H1 (cell line): ENCODE measurements around the gene CACNA1C. TPM values are rescaled to one million over a fixed set of nuclear protein-coding genes. Genes with fewer than 3 reads are reported as not detected.

ENCODE experiments used
- CTCF ChIA-PET: fragments of 300-600 bp; sonication (Branson Sonifier 250); formaldehyde crosslinking; loops from one replicate; lab custom pipeline; 2021; ENCODE audit not compliant: partially characterized antibody; lab: Charles Lee
- POLR2A ChIA-PET: fragments of 300-600 bp; sonication (Branson Sonifier 250); formaldehyde crosslinking; loops from one replicate; lab custom pipeline; 2021; ENCODE audit warnings: inconsistent platforms; ENCODE audit not compliant: partially characterized antibody; lab: Charles Lee
- DNase-seq, 2 experiments: peaks; one replicate each; pipeline versions ENCODE4 v3.0.0 to v3.0.0-alpha.2; 2010 to 2022; ENCODE audit warnings: low spot score in 2 of 2, low read depth in 1 of 2, mixed read lengths in 1 of 2
- FAIRE-seq: peaks from 2 replicates; lab custom pipeline; 2011; peaks lifted over from hg19 to GRCh38; lab: Jason Lieb, UNC
- H2AFZ ChIP-seq: 2 replicates; pipeline ENCODE4 v1.8.1; 2012; ENCODE audit warnings: low read length, inconsistent platforms
- H2AK5ac ChIP-seq: 2 replicates; pipeline ENCODE4 v1.6.1; 2013; ENCODE audit warnings: low read depth, low read length
- H2BK120ac ChIP-seq: replicated peaks from 2 replicates; pipeline ENCODE3; 2013; ENCODE audit warnings: low read depth, low read length, inconsistent platforms
- H2BK12ac ChIP-seq: 2 replicates; pipeline ENCODE4 v1.6.1; 2013; ENCODE audit warnings: low read depth, low read length
- H2BK15ac ChIP-seq: 2 replicates; pipeline ENCODE4 v1.6.1; 2013; ENCODE audit warnings: low read length
- H2BK20ac ChIP-seq: 2 replicates; pipeline ENCODE4 v1.6.1; 2013; ENCODE audit warnings: low read length
- H2BK5ac ChIP-seq: 2 replicates; pipeline ENCODE4 v1.6.1; 2013; ENCODE audit warnings: low read depth, low read length
- H3K14ac ChIP-seq: 2 replicates; pipeline ENCODE4 v1.6.1; 2013; ENCODE audit warnings: inconsistent platforms; ENCODE audit not compliant: insufficient read length
- H3K18ac ChIP-seq: 2 replicates; pipeline ENCODE4 v1.6.1; 2013; ENCODE audit warnings: low read length; ENCODE audit errors: extremely low read depth
- H3K23ac ChIP-seq: 2 replicates; pipeline ENCODE4 v1.6.1; 2013; ENCODE audit warnings: inconsistent platforms; ENCODE audit not compliant: insufficient read length
- H3K23me2 ChIP-seq: 2 replicates; pipeline ENCODE4 v1.6.1; 2013; ENCODE audit warnings: low read depth, low read length
- H3K27ac ChIP-seq: 2 replicates; pipeline ENCODE4 v1.6.1; 2011; ENCODE audit warnings: low read depth, low read length, inconsistent platforms
- H3K27me3 ChIP-seq, 4 experiments: replicated peaks in 1 of 4; 1 replicate in 1 of 4; 2 replicates in 3 of 4; pipeline versions ENCODE4 v1.6.1 to v1.8.1; 2011 to 2013; ENCODE audit warnings: low read length in 3 of 4, mild to moderate bottlenecking in 3 of 4, inconsistent platforms in 2 of 4, mixed read lengths in 2 of 4, moderate library complexity in 1 of 4; ENCODE audit not compliant: control insufficient read depth in 3 of 4, insufficient read depth in 3 of 4; ENCODE audit errors: extremely low read depth in 1 of 4
- H3K36me3 ChIP-seq, 4 experiments: 2 replicates each; pipeline versions ENCODE4 v1.6.1 to v1.8.1; 2011 to 2013; ENCODE audit warnings: mild to moderate bottlenecking in 4 of 4, low read length in 3 of 4, moderate library complexity in 2 of 4, control low read depth in 1 of 4, inconsistent platforms in 1 of 4; ENCODE audit not compliant: insufficient read depth in 4 of 4, control insufficient read depth in 2 of 4
- H3K4ac ChIP-seq: replicated peaks from 2 replicates; pipeline ENCODE3; 2013; ENCODE audit warnings: low read length, low read depth, mixed read lengths, inconsistent platforms; ENCODE audit not compliant: insufficient read length
- H3K4me1 ChIP-seq, 4 experiments: replicated peaks in 1 of 4; 1 replicate in 1 of 4; 2 replicates in 3 of 4; pipeline versions ENCODE4 v1.6.1 to v1.8.1; 2011 to 2013; ENCODE audit warnings: low read length in 3 of 4, inconsistent platforms in 2 of 4, mixed read lengths in 1 of 4; ENCODE audit not compliant: insufficient read depth in 4 of 4, control insufficient read depth in 3 of 4
- H3K4me2 ChIP-seq, 2 experiments: 2 replicates each; pipeline versions ENCODE4 v1.6.1 to v1.8.1; 2011 to 2013; ENCODE audit warnings: low read depth in 2 of 2, low read length in 2 of 2, control low read depth in 1 of 2, inconsistent platforms in 1 of 2, mild to moderate bottlenecking in 1 of 2; ENCODE audit not compliant: insufficient read depth in 1 of 2
- H3K4me3 ChIP-seq, 4 experiments: fragments of 200-600, 300-600 bp in 1 of 4; sonication (generic), shearing (Covaris generic), sonication (Bioruptor Twin) in 1 of 4; 2 replicates each; pipeline versions ENCODE4 v1.5.1 to v1.8.1; 2011 to 2016; ENCODE audit warnings: low read length in 4 of 4, low read depth in 3 of 4, control low read depth in 2 of 4, inconsistent platforms in 2 of 4, mild to moderate bottlenecking in 2 of 4, mixed read lengths in 1 of 4, moderate library complexity in 1 of 4; ENCODE audit not compliant: insufficient read depth in 2 of 4; ENCODE audit errors: extremely low read depth in 1 of 4
- H3K56ac ChIP-seq: replicated peaks from 2 replicates; pipeline ENCODE3; 2013; ENCODE audit warnings: low read depth, mild to moderate bottlenecking, mixed read lengths, low read length, inconsistent platforms; ENCODE audit not compliant: insufficient read length
- H3K79me1 ChIP-seq: 2 replicates; pipeline ENCODE4 v1.6.1; 2013; ENCODE audit warnings: low read depth, low read length, control low read depth
- H3K79me2 ChIP-seq, 2 experiments: 2 replicates each; pipeline versions ENCODE4 v1.6.1 to v1.8.1; 2012 to 2013; ENCODE audit warnings: low read length in 2 of 2, mild to moderate bottlenecking in 2 of 2, inconsistent platforms in 1 of 2; ENCODE audit not compliant: insufficient read depth in 2 of 2, control insufficient read depth in 1 of 2
- H3K9ac ChIP-seq, 4 experiments: replicated peaks in 1 of 4; 1 replicate in 1 of 4; 2 replicates in 3 of 4; pipeline versions ENCODE4 v1.6.1 to v1.8.1; 2011 to 2013; ENCODE audit warnings: low read depth in 3 of 4, low read length in 3 of 4, control low read depth in 2 of 4, mild to moderate bottlenecking in 2 of 4, moderate library complexity in 2 of 4, inconsistent platforms in 1 of 4; ENCODE audit errors: extremely low read depth in 1 of 4
- H3K9me3 ChIP-seq, 2 experiments: 2 replicates each; pipeline versions ENCODE4 v1.6.1 to v1.8.1; 2012 to 2013; ENCODE audit warnings: mild to moderate bottlenecking in 2 of 2, moderate library complexity in 2 of 2, control low read depth in 1 of 2, inconsistent platforms in 1 of 2, low read depth in 1 of 2, low read length in 1 of 2, mixed read lengths in 1 of 2; ENCODE audit not compliant: insufficient read depth in 2 of 2
- H4K20me1 ChIP-seq, 2 experiments: replicated peaks in 1 of 2; 2 replicates each; pipeline versions ENCODE3 to v1.8.1; 2011 to 2013; ENCODE audit warnings: inconsistent platforms in 2 of 2, low read length in 2 of 2, mild to moderate bottlenecking in 1 of 2; ENCODE audit not compliant: insufficient read depth in 2 of 2, control insufficient read depth in 1 of 2
- H4K5ac ChIP-seq: 2 replicates; pipeline ENCODE4 v1.6.1; 2013; ENCODE audit warnings: low read length, low read depth, mixed read lengths, inconsistent platforms; ENCODE audit not compliant: insufficient read length
- H4K8ac ChIP-seq: 2 replicates; pipeline ENCODE4 v1.8.0; 2013; ENCODE audit warnings: mild to moderate bottlenecking, moderate library complexity, low read length, inconsistent platforms; ENCODE audit not compliant: insufficient read depth; ENCODE audit errors: extremely low read depth
- H4K91ac ChIP-seq: replicated peaks from 2 replicates; pipeline ENCODE3; 2013; ENCODE audit warnings: low read length, mixed read lengths, inconsistent platforms; ENCODE audit not compliant: insufficient read length
- FOSL1 ChIP-seq: IDR thresholded peaks from 2 replicates; pipeline ENCODE4 v1.6.1; 2011; ENCODE audit warnings: mild to moderate bottlenecking, low read depth, low read length, moderate library complexity; ENCODE audit not compliant: insufficient read depth
- HDAC6 ChIP-seq: IDR thresholded peaks from one replicate; pipeline ENCODE4 v1.7.1; 2012; ENCODE audit warnings: low read depth, mild to moderate bottlenecking, inconsistent platforms, low read length, moderate library complexity
- RXRA ChIP-seq: IDR thresholded peaks from 2 replicates; pipeline ENCODE4 v1.6.1; 2011; ENCODE audit warnings: low read depth, mild to moderate bottlenecking, low read length, moderate library complexity; ENCODE audit not compliant: insufficient read depth
- SIRT6 ChIP-seq: IDR thresholded peaks from one replicate; pipeline ENCODE4 v1.7.1; 2012; ENCODE audit warnings: low read length, inconsistent platforms
- TCF12 ChIP-seq: IDR thresholded peaks from 2 replicates; pipeline ENCODE4 v1.6.1; 2011; ENCODE audit warnings: low read depth, mild to moderate bottlenecking, low read length
- YY1 ChIP-seq: IDR thresholded peaks from 2 replicates; pipeline ENCODE4 v1.6.1; 2011; ENCODE audit warnings: low read depth, mild to moderate bottlenecking, low read length
- WGBS, 2 experiments: shearing (Covaris generic) in 1 of 2; methylation state at CpG; one replicate each; pipeline versions ENCODE4 v1.1.6 to v1.1.7; 2013 to 2015; ENCODE audit warnings: low lambda C conversion rate in 2 of 2, mixed read lengths in 2 of 2, inconsistent platforms in 1 of 2, low coverage in 1 of 2, missing lambda C conversion rate in 1 of 2; ENCODE audit not compliant: insufficient replicate concordance in 2 of 2, insufficient coverage in 1 of 2, insufficient read length in 1 of 2; ENCODE audit errors: extremely low coverage in 1 of 2, missing lambda C conversion rate in 1 of 2; 5-methylcytosine and 5-hydroxymethylcytosine counted together
- polyA plus RNA-seq, 7 experiments: library from polyadenylated mRNA; depleted of rRNA in 3 of 7; stranded (reverse) in 5 of 7; unstranded in 2 of 7; fragments of >200 nt in 5 of 7; fragments of 200-250 nt in 2 of 7; gene quantifications; 1 replicate in 5 of 7; 2 replicates in 1 of 7; 4 replicates in 1 of 7; pipeline versions ENCODE4 v1.2.1 to v1.2.3, GENCODE V29; 2011 to 2013; ENCODE audit warnings: missing spikeins in 2 of 7, mixed read lengths in 2 of 7
- total RNA-seq: library from RNA; stranded (reverse); fragmentation: NEBNext Ultra II Directional; extraction: Animal tissue kit (Norgen Biotek cat#: 25700); gene quantifications from 2 replicates; pipeline ENCODE4 v1.2.1, GENCODE V29; 2021
- TF ChIP-seq, protein P1 (sequence below): IDR thresholded peaks from 2 replicates; pipeline ENCODE4 v1.6.1; 2012; ENCODE audit warnings: inconsistent platforms
- TF ChIP-seq, protein P2 (sequence below): IDR thresholded peaks from 2 replicates; pipeline ENCODE4 v1.6.1; 2011; ENCODE audit warnings: low read depth, mild to moderate bottlenecking, low read length; ENCODE audit not compliant: insufficient read depth

Gene CACNA1C
- total and polyA plus RNA-seq, 2 of the 8 experiments (the other 6 are each of a cell fraction or from before 2014, with no cell fraction given): 1.3 TPM

DNA sequence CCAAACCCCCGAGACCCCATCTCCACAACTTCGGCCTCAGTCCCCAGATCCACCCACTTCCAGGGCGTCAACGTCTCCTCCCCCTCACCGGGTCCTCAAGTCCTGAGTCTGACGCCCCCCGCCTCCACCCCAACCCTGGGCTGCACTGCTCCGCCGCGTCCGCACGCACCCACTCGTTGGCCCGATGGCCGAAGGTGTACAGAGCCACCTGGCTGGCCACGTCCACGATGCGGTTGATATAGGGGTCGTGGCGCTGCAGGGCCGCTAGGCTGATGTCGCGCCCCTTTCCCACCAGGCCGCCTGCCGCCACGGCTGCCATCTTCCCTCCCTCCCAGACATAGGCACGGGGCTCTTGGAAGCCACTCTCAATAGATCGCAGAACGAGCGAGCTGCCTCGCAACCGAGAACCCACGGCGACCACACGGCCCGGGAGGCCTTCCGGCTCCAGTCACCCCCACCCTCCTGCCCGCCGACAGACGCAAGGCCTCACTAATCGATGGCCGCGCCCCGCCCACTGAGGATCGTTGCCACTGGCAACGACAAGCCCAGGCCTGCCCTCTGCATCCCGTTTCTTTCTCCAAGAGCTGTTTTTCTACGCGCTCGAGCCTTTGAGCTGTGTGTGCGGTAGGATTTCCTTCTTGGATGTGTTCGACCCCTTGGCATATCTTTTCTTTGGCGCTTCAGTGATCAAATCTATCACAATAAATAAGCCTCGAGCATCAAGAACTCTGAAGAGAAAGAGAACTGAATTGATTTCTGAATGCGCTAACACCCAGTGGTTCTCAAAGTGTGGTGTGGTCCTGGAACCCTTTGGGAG is 48.5 kb upstream of the CACNA1C start, which contains the start of gene DCP1B:
Gene DCP1B (minus strand): TSS at position 345 of the 817 bp plus-strand sequence. CDS start 26 bp downstream, at position 319.
- peaks cover 5% of the 10 kb centered on the region for H3K23me2 ChIP-seq
- no peaks in the 10 kb centered on the region for H3K36me3 ChIP-seq
- H3K4me1 ChIP-seq: peaks cover 0 to 4% (median 2%) of the 10 kb centered on the region in 4 experiments; a peak in 2 of 7 replicates
- H3K4me2 ChIP-seq: peak within 1 kb of the TSS; percentile 71 to 83
- peak within 1 kb of the TSS; percentile 90; the same call in 1 of the 2 replicates for H4K8ac ChIP-seq
- WGBS, 2 experiments: 5% methylated on average over 55 of the region's 55 CpGs; no CpG with 5 or more reads in 1 of the 2 experiments
- ChIA-PET POLR2A (interaction anchor here (0.5 to 2.0 kb wide), 5 partner anchors 11 to 204 kb away, joined by 3 to 10 read pairs (median 4); no protein-coding TSS in a partner anchor), CTCF (interaction anchor here (0.6 to 1.7 kb wide), 6 partner anchors 10 to 705 kb away, joined by 3 to 5 read pairs (median 3); no protein-coding TSS in a partner anchor)
- no peaks in the 10 kb centered on the region for H3K27me3 ChIP-seq
- H3K4me3 ChIP-seq: peak within 1 kb of the TSS; percentile 87 to 96 (median 90)
- H3K27ac ChIP-seq: peak within 1 kb of the TSS; percentile 90
- H2AK5ac ChIP-seq: no peak within 1 kb of the TSS
- peak within 1 kb of the TSS; percentile 58 for H3K4ac ChIP-seq
- peak within 1 kb of the TSS; percentile 98 for H4K5ac ChIP-seq
- peak; percentile 93 to 96 for DNase-seq
- H3K56ac ChIP-seq: peak within 1 kb of the TSS; percentile 95
- H2AFZ ChIP-seq: peak within 1 kb of the TSS; percentile 84
- no peaks in the 10 kb centered on the region for H3K9me3 ChIP-seq
- peak within 1 kb of the TSS; percentile 100 for H3K18ac ChIP-seq
- H2BK15ac ChIP-seq: peak within 1 kb of the TSS; percentile 76; the same call in 1 of the 2 replicates
- no peak within 1 kb of the TSS for H3K14ac ChIP-seq
- peak within 1 kb of the TSS; percentile 75 for H2BK120ac ChIP-seq
- H4K20me1 ChIP-seq: no peaks in the 10 kb centered on the region
- peaks cover 3 to 39% of the 10 kb centered on the region in 2 experiments; a peak in 3 of 4 replicates for H3K79me2 ChIP-seq
- H2BK20ac ChIP-seq: no peak within 1 kb of the TSS
- peak within 1 kb of the TSS; percentile 100 for H4K91ac ChIP-seq
- no peak within 1 kb of the TSS for H3K23ac ChIP-seq
- H3K79me1 ChIP-seq: no peaks in the 10 kb centered on the region
- peak; percentile 88 for FAIRE-seq
- peak within 1 kb of the TSS; percentile 86 for H2BK12ac ChIP-seq
- peak within 1 kb of the TSS; percentile 81 to 89 (median 86) for H3K9ac ChIP-seq
- peak within 1 kb of the TSS; percentile 98 for H2BK5ac ChIP-seq
- TF ChIP-seq, protein P1, sequence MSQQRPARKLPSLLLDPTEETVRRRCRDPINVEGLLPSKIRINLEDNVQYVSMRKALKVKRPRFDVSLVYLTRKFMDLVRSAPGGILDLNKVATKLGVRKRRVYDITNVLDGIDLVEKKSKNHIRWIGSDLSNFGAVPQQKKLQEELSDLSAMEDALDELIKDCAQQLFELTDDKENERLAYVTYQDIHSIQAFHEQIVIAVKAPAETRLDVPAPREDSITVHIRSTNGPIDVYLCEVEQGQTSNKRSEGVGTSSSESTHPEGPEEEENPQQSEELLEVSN: peak; percentile 85
- TF ChIP-seq FOSL1 (no peak), RXRA (no peak), TCF12 (no peak), YY1 (peak; percentile 93), HDAC6 (no peak), SIRT6 (no peak)
- TF ChIP-seq, protein P2, sequence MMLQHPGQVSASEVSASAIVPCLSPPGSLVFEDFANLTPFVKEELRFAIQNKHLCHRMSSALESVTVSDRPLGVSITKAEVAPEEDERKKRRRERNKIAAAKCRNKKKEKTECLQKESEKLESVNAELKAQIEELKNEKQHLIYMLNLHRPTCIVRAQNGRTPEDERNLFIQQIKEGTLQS: no peak
